ENCODE data around the gene PPL. TPM values are rescaled to one million over a fixed set of nuclear protein-coding genes. Genes with fewer than 3 reads are reported as not detected.

Gene PPL
- polyA plus RNA-seq, 6 donors from 2014 or later, result 0.05 to 1.3 (median 0.16) TPM; not detected in 1

DNA sequence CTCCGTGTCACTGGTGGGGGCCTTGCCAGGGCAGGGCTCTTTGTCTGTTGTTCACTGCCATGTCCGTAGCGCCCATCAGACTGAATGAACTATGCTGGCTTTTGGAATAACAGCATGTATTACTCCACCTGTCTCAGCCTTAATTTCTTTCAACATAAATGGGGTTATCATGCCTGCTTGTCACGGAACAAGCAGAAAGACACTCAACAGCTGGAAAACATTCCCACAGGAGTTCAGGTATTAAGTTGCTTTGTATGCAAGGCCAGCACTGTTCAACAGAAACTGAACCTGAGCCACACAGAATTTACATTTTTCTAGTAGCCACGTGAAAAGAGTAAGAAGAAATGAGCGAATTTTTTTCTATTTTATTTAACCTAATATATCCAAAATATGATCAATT lies 13.1 kb downstream of the PPL start:
- H3K4me3 Mint-ChIP-seq, result no peak overlapping the region
- DNase-seq (no peak), ATAC-seq (ENCODE audit: low read depth in 2 of 2) (no peak)
- H3K36me3 Mint-ChIP-seq, result peaks cover 6 to 10% of the 10 kb centered on the region in 2 donors
- H3K4me1 Mint-ChIP-seq, result no peaks in the 10 kb centered on the region
- peaks cover 0 to 27% (median 20%) of the 10 kb centered on the region in 3 donors for H3K27me3 Mint-ChIP-seq
- peaks cover 5 to 24% (median 16%) of the 10 kb centered on the region in 7 donors for H3K9me3 Mint-ChIP-seq
- H3K27ac Mint-ChIP-seq, result no peak overlapping the region

DNA sequence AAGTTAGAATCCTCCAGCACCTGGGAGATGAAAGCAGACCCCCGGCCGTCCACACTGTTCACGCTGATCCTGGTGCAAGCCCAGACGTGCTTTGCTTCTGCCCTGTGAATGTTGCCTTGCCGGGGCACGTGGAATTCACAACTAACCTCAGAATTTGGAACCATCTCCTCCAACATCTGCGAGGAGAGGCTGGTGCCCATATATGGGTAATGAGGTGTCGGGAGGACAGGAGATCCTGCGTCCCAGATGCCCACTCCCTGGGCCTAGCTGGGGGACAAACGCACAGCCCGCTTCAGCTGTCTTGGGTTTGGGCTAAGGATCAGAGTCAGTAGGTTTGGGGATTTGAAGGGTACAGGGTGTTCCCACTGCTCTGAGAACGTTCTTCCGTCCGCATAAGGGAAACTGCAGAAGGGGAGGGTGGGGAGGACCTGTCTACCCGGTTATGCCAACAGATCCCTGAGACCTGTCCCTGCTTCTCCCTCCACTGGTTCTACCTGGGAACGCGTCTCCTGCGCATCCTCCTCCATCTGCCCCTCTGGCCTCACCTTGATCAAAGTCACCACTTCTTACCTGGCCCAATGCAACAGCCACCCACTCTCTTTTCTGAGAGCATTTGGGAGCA lies 14.1 kb downstream of the PPL start:
- Mint-ChIP-seq H3K27ac (peak overlapping the region in 1 of 6 donors; percentile 49), H3K9me3 (peaks cover 5 to 24% (median 16%) of the 10 kb centered on the region in 7 donors), H3K36me3 (peaks cover 6 to 10% of the 10 kb centered on the region in 2 donors), H3K4me3 (no peak overlapping the region), H3K27me3 (peaks cover 0 to 27% (median 20%) of the 10 kb centered on the region in 3 donors), H3K4me1 (no peaks in the 10 kb centered on the region)
- ATAC-seq (ENCODE audit: low read depth in 2 of 2) (no peak), DNase-seq (no peak)

DNA sequence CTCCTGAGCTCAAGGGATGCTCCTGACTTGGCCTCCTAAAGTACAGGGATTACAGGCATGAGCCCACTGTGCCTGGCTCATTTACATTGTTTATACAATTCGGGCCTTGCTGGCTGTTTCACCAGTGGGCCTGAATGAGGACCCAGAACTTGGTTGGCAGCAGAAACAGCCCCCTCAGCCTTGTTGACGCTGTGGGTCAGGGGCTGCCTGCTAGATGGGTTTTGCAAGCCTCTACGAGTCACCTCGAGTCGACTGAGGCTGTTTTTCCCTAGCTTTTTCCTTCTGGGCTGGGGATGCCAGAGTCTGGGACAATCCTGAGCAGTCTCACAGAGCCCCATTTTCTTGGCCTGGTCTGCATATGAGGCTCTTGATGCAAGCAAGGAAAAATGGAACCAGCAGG lies 16.1 kb downstream of the PPL start:
- peaks cover 0 to 7% (median 2%) of the 10 kb centered on the region in 7 donors for H3K9me3 Mint-ChIP-seq
- peaks cover 0 to 31% (median 20%) of the 10 kb centered on the region in 3 donors for H3K27me3 Mint-ChIP-seq
- ATAC-seq (ENCODE audit: low read depth in 2 of 2) (no peak), DNase-seq (no peak)
- no peaks in the 10 kb centered on the region for H3K4me1 Mint-ChIP-seq
- H3K27ac Mint-ChIP-seq, result no peak overlapping the region
- H3K4me3 Mint-ChIP-seq, result no peak overlapping the region
- H3K36me3 Mint-ChIP-seq, result no peaks in the 10 kb centered on the region

DNA sequence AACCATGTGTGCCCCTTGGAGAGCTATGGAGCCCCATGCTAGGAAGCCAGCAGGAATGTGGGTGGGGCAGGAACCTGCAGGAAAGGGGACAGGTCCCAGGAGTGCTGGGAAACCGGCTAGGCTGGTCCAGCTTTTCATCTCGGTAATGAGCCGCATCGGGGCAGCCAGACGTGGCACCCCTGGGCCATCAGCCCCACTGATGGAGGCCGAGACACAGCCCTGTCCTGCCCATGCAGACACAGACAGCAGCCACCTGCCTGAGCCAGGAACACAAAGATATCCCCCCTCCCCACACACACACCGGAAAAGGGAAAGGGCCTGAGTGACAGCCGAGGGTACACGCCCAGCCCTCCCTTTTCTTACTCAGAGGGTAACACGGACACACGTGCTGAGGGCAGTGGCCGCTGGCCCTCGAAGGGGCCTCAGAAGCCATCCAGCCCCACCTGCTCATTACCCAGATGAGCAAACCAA lies 18.1 kb downstream of the PPL start:
- H3K27ac Mint-ChIP-seq, result peak overlapping the region in 1 of 6 donors; percentile 85
- H3K9me3 Mint-ChIP-seq, result no peaks in the 10 kb centered on the region
- peak overlapping the region in 1 of 8 donors; percentile 15 for H3K4me3 Mint-ChIP-seq
- peaks cover 0 to 18% (median 15%) of the 10 kb centered on the region in 3 donors for H3K27me3 Mint-ChIP-seq
- DNase-seq, result no peak
- no peak for ATAC-seq (ENCODE audit: low read depth in 2 of 2)
- no peaks in the 10 kb centered on the region for H3K4me1 Mint-ChIP-seq
- H3K36me3 Mint-ChIP-seq, result no peaks in the 10 kb centered on the region

DNA sequence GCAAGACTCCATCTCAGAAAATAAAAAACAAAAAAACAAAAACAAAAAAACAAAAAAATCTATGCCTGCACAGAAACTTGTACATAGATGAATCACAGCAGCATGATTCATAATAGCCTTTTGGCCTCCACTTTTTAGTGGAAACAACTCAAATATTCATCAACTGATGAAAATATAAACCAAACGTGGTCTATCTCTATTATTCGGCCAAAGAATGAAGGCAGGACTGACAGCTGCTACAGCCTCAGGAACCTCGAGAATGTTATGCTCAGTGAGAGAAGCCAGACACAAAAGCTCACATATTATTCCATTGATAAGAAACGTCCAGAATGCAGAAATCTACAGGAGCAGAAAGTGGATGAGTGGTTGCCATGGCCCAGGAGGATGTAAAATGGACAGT lies 19.8 kb downstream of the PPL start:
- Mint-ChIP-seq H3K9me3 (no peaks in the 10 kb centered on the region), H3K27ac (no peak overlapping the region), H3K36me3 (no peaks in the 10 kb centered on the region), H3K27me3 (peaks cover 4 to 16% (median 10%) of the 10 kb centered on the region in 3 donors), H3K4me3 (no peak overlapping the region), H3K4me1 (no peaks in the 10 kb centered on the region)
- DNase-seq (no peak), ATAC-seq (ENCODE audit: low read depth in 2 of 2) (no peak)

DNA sequence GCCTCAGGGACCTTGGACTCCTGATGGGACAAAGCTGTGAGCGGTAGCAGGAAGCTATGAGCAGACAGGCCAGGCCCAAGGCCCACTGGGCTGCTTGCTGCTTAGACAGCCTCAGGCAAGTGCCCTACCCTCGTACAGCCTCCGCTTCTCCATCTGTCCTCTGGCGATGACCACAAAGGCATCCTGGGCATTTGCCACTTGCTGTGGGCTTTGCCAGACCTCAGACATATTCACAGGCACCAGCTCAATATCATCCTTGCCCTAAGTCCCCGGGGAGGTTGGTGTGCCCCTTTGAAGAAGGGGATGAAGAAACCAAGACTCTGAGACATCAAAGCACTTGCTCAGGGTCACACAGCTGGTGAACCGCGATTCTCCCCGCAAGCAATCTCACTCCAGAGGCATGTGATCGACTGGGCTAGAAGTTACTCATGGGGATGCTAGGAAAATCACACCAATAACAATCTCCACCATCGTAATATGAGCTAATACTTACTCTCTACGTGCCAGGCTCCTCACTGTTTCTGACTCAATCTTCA lies 21.7 kb downstream of the PPL start:
- no peak for DNase-seq
- Mint-ChIP-seq H3K27ac (peak overlapping the region in 1 of 6 donors; percentile 54), H3K36me3 (no peaks in the 10 kb centered on the region), H3K9me3 (no peaks in the 10 kb centered on the region), H3K27me3 (peaks cover 8 to 21% (median 18%) of the 10 kb centered on the region in 3 donors), H3K4me3 (no peak overlapping the region), H3K4me1 (no peaks in the 10 kb centered on the region)
- ATAC-seq (ENCODE audit: low read depth in 2 of 2), result no peak

DNA sequence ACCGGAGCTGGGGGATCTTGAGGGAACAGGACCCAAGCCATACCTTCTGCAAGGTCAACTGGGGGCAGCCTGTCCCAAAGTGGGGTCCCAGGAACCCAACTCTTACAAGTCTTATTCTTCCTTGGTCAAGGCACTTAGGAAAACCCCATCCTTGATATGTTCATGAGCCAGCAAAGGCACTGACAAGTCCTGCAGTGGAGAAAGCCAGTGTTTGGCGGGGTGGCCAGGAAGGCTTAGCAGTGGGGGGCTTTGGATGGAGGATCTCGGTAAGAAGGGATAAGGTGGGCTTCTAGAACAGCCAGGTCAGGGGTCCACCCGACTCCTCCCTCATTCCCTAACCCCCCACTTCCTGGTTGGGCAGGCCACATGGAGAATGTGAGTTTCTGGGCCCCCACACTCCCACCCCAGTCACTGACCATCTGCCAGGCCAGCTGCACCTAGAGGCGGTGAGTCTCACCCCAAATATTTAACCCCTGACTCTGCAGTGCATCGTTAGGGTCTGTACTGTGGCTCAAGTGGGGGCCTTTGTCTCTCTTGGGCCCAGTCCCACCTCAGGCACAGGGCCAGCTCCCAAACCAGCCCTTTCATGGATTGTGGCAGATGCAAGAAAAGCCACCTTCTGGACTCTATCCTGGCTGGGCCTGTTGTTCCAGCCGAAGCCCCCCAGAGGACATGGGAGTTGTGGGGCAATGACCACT lies 22.3 kb downstream of the PPL start:
- DNase-seq (no peak), ATAC-seq (ENCODE audit: low read depth in 2 of 2) (no peak)
- no peaks in the 10 kb centered on the region for H3K4me1 Mint-ChIP-seq
- no peaks in the 10 kb centered on the region for H3K36me3 Mint-ChIP-seq
- peaks cover 8 to 21% (median 18%) of the 10 kb centered on the region in 3 donors for H3K27me3 Mint-ChIP-seq
- H3K27ac Mint-ChIP-seq, result no peak overlapping the region
- H3K9me3 Mint-ChIP-seq, result no peaks in the 10 kb centered on the region
- no peak overlapping the region for H3K4me3 Mint-ChIP-seq

DNA sequence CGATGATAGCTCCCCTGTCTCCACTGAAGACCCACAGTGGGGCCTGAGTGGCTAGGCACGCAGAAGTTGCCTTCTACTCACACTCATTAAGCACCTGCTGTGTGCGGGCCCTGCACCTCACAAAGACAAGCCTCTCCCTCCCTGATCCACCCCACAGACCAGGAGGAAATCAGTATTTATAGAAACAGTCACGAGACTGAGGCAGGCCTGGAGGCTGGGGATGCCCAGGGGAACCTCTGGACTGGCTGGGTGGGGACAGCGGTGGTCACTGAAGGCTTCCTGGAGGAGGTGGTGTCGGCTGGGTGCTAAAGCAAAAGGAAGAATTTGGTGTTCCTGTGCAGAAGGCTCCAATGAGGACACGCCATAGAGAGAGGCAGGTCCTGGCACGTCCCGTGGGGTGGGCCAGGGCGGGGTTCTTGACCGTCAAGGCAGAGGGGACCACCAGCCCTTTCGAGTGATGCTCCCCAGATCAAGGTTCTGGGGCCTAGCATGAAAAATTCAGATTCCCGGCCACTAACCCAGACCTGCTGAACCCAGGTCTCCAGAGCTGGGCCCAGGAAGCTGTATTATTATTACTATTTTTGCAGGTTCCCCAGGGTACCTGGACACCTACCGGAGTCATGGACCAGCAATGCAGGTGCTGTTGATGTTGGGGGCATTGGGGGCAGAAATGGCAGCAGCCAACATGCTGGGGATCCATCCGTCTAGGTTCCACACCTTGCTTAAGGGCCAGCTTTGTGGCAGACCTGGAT lies 23.0 kb downstream of the PPL start:
- no peak overlapping the region for H3K27ac Mint-ChIP-seq
- no peaks in the 10 kb centered on the region for H3K36me3 Mint-ChIP-seq
- DNase-seq, result no peak
- no peaks in the 10 kb centered on the region for H3K9me3 Mint-ChIP-seq
- H3K4me1 Mint-ChIP-seq, result no peaks in the 10 kb centered on the region
- H3K4me3 Mint-ChIP-seq, result no peak overlapping the region
- peaks cover 8 to 21% (median 18%) of the 10 kb centered on the region in 3 donors for H3K27me3 Mint-ChIP-seq
- no peak for ATAC-seq (ENCODE audit: low read depth in 2 of 2)

DNA sequence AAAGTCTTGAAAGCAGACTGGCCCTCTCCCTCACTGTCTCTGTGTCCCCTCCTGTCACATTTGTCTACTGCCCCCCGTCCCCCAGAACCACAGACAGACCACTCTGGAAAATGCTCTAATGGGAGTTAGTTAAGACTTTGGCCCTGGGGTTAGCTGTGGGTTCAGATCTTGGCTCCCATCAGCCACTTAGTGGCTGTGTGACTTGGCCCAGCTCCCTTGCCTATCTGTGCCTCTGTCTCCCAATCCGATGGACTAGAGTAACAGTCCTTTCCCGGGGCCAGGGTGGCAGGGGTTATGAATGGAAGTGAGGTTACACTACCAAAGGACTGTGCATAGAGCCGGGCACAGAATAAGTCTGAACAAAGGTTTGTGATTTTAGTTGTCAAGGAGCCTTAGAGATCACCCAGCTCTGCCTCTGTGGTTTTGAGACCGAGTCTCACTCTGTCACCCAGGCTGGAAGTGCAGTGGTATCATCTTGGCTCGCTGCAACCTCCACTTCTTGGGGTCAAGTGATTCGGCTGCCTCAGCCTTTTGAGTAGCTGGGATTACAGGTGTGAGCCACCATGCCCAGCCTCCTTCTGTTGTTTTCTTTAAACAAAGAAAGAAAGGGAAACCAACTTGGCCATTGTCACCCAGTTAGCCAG lies 23.7 kb downstream of the PPL start:
- peak overlapping the region in 1 of 6 donors; percentile 87 for H3K27ac Mint-ChIP-seq
- H3K9me3 Mint-ChIP-seq, result no peaks in the 10 kb centered on the region
- ATAC-seq (ENCODE audit: low read depth in 2 of 2) (no peak), DNase-seq (no peak)
- no peaks in the 10 kb centered on the region for H3K36me3 Mint-ChIP-seq
- H3K4me3 Mint-ChIP-seq, result no peak overlapping the region
- no peaks in the 10 kb centered on the region for H3K4me1 Mint-ChIP-seq
- peaks cover 8 to 21% (median 18%) of the 10 kb centered on the region in 3 donors for H3K27me3 Mint-ChIP-seq

DNA sequence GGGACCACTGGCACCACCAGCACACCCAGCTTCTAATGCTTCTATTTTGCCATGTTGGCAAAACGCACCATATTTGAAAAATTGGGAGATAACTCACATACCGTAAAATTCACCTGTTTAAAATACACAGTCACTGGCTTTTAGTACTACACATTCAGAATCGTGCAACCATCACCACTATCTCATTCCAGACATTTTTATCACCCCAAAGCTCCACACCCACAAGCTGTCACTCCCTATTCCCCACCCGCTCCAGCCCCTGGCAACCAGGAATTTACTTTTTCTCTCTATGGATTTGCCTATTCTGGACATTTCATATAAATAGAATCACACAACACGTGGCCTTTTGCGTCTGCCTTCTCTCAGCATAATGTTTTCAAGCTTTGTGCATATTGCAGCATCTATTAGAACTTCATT lies 25.0 kb downstream of the PPL start:
- no peak for ATAC-seq (ENCODE audit: low read depth in 2 of 2)
- H3K27me3 Mint-ChIP-seq, result peaks cover 12 to 20% (median 18%) of the 10 kb centered on the region in 3 donors
- no peak overlapping the region for H3K4me3 Mint-ChIP-seq
- DNase-seq, result no peak
- no peaks in the 10 kb centered on the region for H3K9me3 Mint-ChIP-seq
- no peak overlapping the region for H3K27ac Mint-ChIP-seq
- H3K4me1 Mint-ChIP-seq, result no peaks in the 10 kb centered on the region
- no peaks in the 10 kb centered on the region for H3K36me3 Mint-ChIP-seq

DNA sequence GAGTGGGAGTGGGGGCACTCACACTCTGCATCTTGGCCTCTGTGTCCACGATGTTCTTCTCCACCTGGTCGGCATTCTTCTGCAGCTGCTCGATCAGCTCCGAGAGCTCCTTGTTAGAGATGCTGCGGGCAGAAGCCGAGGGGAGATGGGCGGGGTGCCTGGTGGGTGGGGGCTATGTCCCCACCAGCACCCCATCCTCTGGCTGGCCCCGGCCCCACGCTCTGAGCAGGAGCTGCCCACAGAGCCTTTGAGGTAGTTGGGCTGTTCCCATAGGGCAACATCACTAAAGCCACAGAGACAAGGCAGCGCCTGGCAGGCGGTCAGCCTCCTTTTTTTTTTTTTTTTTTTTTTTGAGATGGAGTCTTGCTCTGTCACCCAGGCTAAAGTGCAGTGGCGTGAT lies 26.1 kb downstream of the PPL start:
- Mint-ChIP-seq H3K4me3 (no peak overlapping the region), H3K27ac (no peak overlapping the region), H3K27me3 (peaks cover 12 to 19% (median 18%) of the 10 kb centered on the region in 3 donors), H3K4me1 (no peaks in the 10 kb centered on the region), H3K36me3 (no peaks in the 10 kb centered on the region), H3K9me3 (no peaks in the 10 kb centered on the region)
- DNase-seq, result no peak
- ATAC-seq (ENCODE audit: low read depth in 2 of 2), result no peak

DNA sequence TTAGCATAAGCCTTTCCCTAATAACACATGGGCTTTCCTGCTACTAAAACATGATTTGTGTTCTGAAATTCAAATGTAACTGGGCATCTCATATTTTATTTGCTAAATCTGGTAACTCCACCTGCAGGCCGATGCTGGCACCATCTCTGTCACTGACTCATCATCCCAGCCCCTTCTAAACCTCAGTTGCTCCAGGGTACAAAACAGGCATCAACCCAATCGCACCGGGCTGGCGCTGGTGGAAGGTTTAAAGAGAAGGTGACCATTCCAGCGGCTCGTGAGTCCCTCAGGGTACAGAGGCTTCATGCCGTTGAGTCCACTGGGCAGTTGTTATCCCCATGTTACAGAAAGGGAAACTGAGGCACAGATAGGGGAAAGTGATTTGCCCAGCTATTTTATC lies 27.1 kb downstream of the PPL start:
- H3K36me3 Mint-ChIP-seq, result no peaks in the 10 kb centered on the region
- ATAC-seq (ENCODE audit: low read depth in 2 of 2), result no peak

DNA sequence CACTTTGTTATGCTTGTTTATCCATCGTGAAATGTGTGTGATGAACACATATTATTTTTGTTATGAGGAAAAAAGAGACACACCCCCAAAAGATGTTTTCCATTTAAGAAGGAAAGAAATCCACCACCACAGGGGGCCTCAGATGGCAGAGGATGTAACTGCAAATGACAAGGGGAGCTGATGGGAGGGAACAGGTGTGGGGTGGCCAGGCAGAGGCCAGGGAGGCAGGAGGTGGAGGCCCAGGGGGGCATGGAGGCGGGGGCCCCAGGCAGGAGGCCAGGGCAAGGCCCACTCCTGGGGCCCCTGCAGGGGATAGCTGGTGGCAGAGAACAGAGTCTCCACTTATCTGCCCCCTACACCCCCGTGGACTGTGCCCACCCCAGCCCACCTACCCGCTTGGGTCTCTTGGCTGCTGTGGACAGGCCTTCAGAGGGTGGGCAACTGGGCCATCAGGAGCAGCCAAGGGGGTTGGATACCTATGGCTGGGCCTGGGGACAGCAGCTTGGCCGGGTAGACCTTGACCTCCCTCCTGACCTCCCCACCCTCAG lies 28.0 kb downstream of the PPL start:
- Mint-ChIP-seq H3K4me3 (no peak overlapping the region), H3K36me3 (no peaks in the 10 kb centered on the region)
- ATAC-seq (ENCODE audit: low read depth in 2 of 2), result no peak

More for the DNA sequence above, 27.1 kb downstream of the PPL start:
- H3K4me1 Mint-ChIP-seq, result no peaks in the 10 kb centered on the region
- no peak overlapping the region for H3K27ac Mint-ChIP-seq
- H3K27me3 Mint-ChIP-seq, result peaks cover 18 to 28% (median 20%) of the 10 kb centered on the region in 3 donors
- no peak overlapping the region for H3K4me3 Mint-ChIP-seq
- DNase-seq, result no peak
- H3K9me3 Mint-ChIP-seq, result no peaks in the 10 kb centered on the region

More for the DNA sequence above, 28.0 kb downstream of the PPL start:
- H3K4me1 Mint-ChIP-seq, result no peaks in the 10 kb centered on the region
- DNase-seq, result no peak
- no peak overlapping the region for H3K27ac Mint-ChIP-seq
- H3K27me3 Mint-ChIP-seq, result peaks cover 27 to 36% (median 27%) of the 10 kb centered on the region in 3 donors
- no peaks in the 10 kb centered on the region for H3K9me3 Mint-ChIP-seq
